K562 (cell line): ENCODE data around the gene RSPH6A. TPM values are rescaled to one million over a fixed set of nuclear protein-coding genes. Genes with fewer than 3 reads are reported as not detected.

Experiments
- ARID3B ChIP-seq: fragments of 250-450 bp; sonication (Bioruptor Pico); IDR thresholded peaks from 2 replicates; pipeline ENCODE4 v1.4.0; 2020; ENCODE audit warnings: borderline replicate concordance
- CC2D1A ChIP-seq: fragments of 450-650 bp; IDR thresholded peaks from 2 replicates; pipeline ENCODE4 v1.6.1; 2017; ENCODE audit warnings: mild to moderate bottlenecking
- HLTF ChIP-seq: fragments of 450-650 bp; IDR thresholded peaks from 2 replicates; pipeline ENCODE4 v1.6.1; 2016
- KDM1A ChIP-seq, 2 experiments: fragments of 450-650 bp; IDR thresholded peaks; 2 replicates each; pipeline ENCODE4 v1.6.1; 2016; ENCODE audit warnings: mild to moderate bottlenecking in 2 of 2
- KDM4B ChIP-seq, 2 experiments: fragments of 450-650 bp in 1 of 2; sonication (generic) in 1 of 2; IDR thresholded peaks; 2 replicates each; pipeline ENCODE4 v1.6.1; 2016 to 2017; ENCODE audit warnings: borderline replicate concordance in 2 of 2, antibody characterized with exemption in 1 of 2, low read depth in 1 of 2, mild to moderate bottlenecking in 1 of 2
- MCM3 ChIP-seq: fragments of 450-650 bp; IDR thresholded peaks from 2 replicates; pipeline ENCODE4 v1.6.1; 2016
- MEF2A ChIP-seq: IDR thresholded peaks from 2 replicates; pipeline ENCODE4 v1.6.1; 2011; ENCODE audit warnings: low read depth, mild to moderate bottlenecking, low read length, moderate library complexity; ENCODE audit not compliant: control insufficient read depth
- MEIS2 ChIP-seq: fragments of 450-650 bp; IDR thresholded peaks from 2 replicates; pipeline ENCODE4 v1.6.1; 2014; ENCODE audit warnings: mild to moderate bottlenecking; ENCODE audit not compliant: partially characterized antibody
- NR4A1 ChIP-seq, 2 experiments: fragments of 250-450 bp in 1 of 2; fragments of 450-650 bp in 1 of 2; sonication (Bioruptor Pico) in 1 of 2; IDR thresholded peaks; 2 replicates each; pipeline versions ENCODE4 v1.4.0 to v1.6.1; 2016 to 2020; ENCODE audit warnings: mild to moderate bottlenecking in 2 of 2, missing compliant biosample characterization in 1 of 2, missing genetic modification characterization in 1 of 2, moderate library complexity in 1 of 2
- RBM22 ChIP-seq: fragments of 200-400 bp; formaldehyde crosslinking; IDR thresholded peaks from 2 replicates; pipeline ENCODE4 v1.6.1; 2018; ENCODE audit warnings: low read length, low read depth; ENCODE audit not compliant: poor library complexity, severe bottlenecking
- SAFB ChIP-seq: fragments of 200-400 bp; formaldehyde crosslinking; IDR thresholded peaks from 2 replicates; pipeline ENCODE4 v1.6.1; 2017; ENCODE audit warnings: low read depth, low read length, borderline replicate concordance
- SUPT5H ChIP-seq: fragments of 450-650 bp; IDR thresholded peaks from 2 replicates; pipeline ENCODE4 v1.6.1; 2016
- TAF15 ChIP-seq: fragments of 200-400 bp; formaldehyde crosslinking; IDR thresholded peaks from 2 replicates; pipeline ENCODE4 v1.6.1; 2017; ENCODE audit warnings: mild to moderate bottlenecking, low read depth, low read length, moderate library complexity
- ZNF561 ChIP-seq: fragments of 450-650 bp; formaldehyde crosslinking; conservative IDR thresholded peaks from 2 replicates; pipeline ENCODE4 v1.4.0; 2020; ENCODE audit warnings: mild to moderate bottlenecking, moderate library complexity
- ZNF695 ChIP-seq: fragments of 450-650 bp; formaldehyde crosslinking; IDR thresholded peaks from 2 replicates; pipeline ENCODE4 v1.4.0; 2020; ENCODE audit warnings: mild to moderate bottlenecking, moderate library complexity
- ZNF778 ChIP-seq: fragments of 450-650 bp; formaldehyde crosslinking; IDR thresholded peaks from 2 replicates; pipeline ENCODE4 v1.4.0; 2020; ENCODE audit warnings: mild to moderate bottlenecking, moderate library complexity
- ZNF830 ChIP-seq: fragments of 250-450 bp; sonication (Bioruptor Pico); IDR thresholded peaks from 2 replicates; pipeline ENCODE4 v1.5.0; 2021; ENCODE audit warnings: mild to moderate bottlenecking
- ZZZ3 ChIP-seq: fragments of 450-650 bp; IDR thresholded peaks from 2 replicates; pipeline ENCODE4 v1.6.1; 2016; ENCODE audit warnings: antibody characterized with exemption, mild to moderate bottlenecking, moderate library complexity
- polyA plus RNA-seq, 8 experiments: library from polyadenylated mRNA; depleted of rRNA in 4 of 8; stranded (reverse) in 5 of 8; unstranded in 3 of 8; fragments of >200 nt; fragmentation: Nextera tagmentation in 2 of 8; fragmentation: Illumina TruSeq in 1 of 8; extraction: Ambion mirVana in 2 of 8; extraction: Trizol in 1 of 8; gene quantifications; 2 replicates each; pipeline versions ENCODE4 v1.2.1 to v1.2.3, GENCODE V29; 2011 to 2014; ENCODE audit warnings: inconsistent platforms in 1 of 8, missing spikeins in 1 of 8
- total RNA-seq, 7 experiments: library from RNA; depleted of rRNA in 6 of 7; stranded (reverse); fragments of >200 nt in 6 of 7; fragmentation: Illumina TruSeq in 2 of 7; extraction: Trizol in 2 of 7; gene quantifications; 2 replicates each; pipeline versions ENCODE4 v1.2.1 to v1.2.3, GENCODE V29; 2011 to 2021; ENCODE audit warnings: low replicate concordance in 1 of 7
- TF ChIP-seq, protein P1 (sequence below), 2 experiments: fragments of 200-800 bp in 1 of 2; sonication (Bioruptor generic) in 1 of 2; sonication (generic) in 1 of 2; formaldehyde crosslinking in 1 of 2; IDR thresholded peaks in 1 of 2; conservative IDR thresholded peaks in 1 of 2; 2 replicates each; pipeline versions ENCODE4 v1.5.0 to v1.6.1; 2016 to 2020; ENCODE audit warnings: missing compliant biosample characterization in 1 of 2, missing genetic modification characterization in 1 of 2, missing genetic modification reagents in 1 of 2
- TF ChIP-seq, protein P2 (sequence below): fragments of 450-650 bp; IDR thresholded peaks from 2 replicates; pipeline ENCODE4 v1.6.1; 2014; ENCODE audit warnings: low read depth, mild to moderate bottlenecking, moderate library complexity, borderline replicate concordance
- TF ChIP-seq, protein P3 (sequence below): fragments of 150-350 bp; conservative IDR thresholded peaks from 2 replicates; pipeline ENCODE4 v1.6.1; 2014; ENCODE audit warnings: low read length

Gene RSPH6A
- total and polyA plus RNA-seq, 9 of the 15 experiments (the other 6 are each of a cell fraction or from before 2014, with no cell fraction given) = 0.03 to 0.15 (median 0.07) TPM; not detected in 5

DNA sequence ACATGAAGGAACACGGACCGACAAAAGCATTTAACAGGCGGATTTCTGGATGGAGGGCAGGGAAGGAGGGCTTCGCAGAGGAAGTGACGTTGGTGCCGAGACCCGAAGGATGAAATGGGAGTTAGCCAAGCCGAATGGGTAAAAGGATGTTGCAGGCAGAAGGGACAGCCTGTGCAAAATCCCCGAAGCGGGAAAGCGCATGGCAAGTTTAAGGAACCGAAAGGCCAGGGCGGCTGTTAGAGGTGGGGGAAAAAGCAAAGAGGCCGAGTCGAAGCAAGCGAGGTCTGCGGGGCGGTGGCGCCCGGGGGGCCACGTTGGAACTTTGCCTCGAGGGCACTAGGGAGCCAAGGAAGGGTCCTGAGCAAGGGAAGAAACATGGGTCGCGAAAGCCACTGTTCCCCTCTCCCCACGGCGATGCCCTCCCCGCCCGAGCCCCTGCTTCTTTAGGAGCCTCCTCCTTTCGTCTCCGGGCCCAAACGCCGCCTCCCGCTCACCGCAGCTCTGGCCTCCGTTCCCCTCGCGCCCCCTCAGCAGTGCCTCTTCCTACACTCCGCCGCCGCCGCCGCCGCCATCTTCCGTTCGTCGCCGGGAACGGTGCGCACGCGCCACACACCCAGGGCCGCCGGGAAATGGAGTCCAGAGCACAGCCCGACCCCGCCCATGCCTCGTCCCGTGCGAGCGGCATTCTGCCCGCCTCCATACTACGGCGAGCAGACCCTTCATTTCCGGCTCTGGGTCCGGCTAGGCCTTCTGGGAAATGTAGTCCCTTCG is 47.6 kb upstream of the RSPH6A start, which contains the start of gene SYMPK (continued):
- TF ChIP-seq, protein P1, sequence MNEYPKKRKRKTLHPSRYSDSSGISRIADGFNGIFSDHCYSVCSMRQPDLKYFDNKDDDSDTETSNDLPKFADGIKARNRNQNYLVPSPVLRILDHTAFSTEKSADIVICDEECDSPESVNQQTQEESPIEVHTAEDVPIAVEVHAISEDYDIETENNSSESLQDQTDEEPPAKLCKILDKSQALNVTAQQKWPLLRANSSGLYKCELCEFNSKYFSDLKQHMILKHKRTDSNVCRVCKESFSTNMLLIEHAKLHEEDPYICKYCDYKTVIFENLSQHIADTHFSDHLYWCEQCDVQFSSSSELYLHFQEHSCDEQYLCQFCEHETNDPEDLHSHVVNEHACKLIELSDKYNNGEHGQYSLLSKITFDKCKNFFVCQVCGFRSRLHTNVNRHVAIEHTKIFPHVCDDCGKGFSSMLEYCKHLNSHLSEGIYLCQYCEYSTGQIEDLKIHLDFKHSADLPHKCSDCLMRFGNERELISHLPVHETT (CRISPR knock-in tag; conservative IDR thresholded peaks at IDR 0.05 in 1 of 2, IDR thresholded peaks at IDR 0.05 in 1 of 2) = no peak; a peak in 1 of 4 replicates
- TF ChIP-seq ZZZ3 (no peak), ZNF830 (CRISPR knock-in tag) (no peak), MCM3 (no peak), KDM1A (IDR thresholded peaks at IDR 0.05) (peak in 1 of 2 experiments; percentile 21; a peak in 1 of 4 replicates), ZNF695 (CRISPR knock-in tag) (no peak), ZNF778 (CRISPR knock-in tag) (no peak), MEIS2 (peak; percentile 78), SAFB (no peak), KDM4B (IDR thresholded peaks at IDR 0.05; ENCODE audit: borderline replicate concordance in 2 of 2, low read depth in 1 of 2) (peak in 1 of 2 experiments; percentile 60; a peak in 1 of 4 replicates), RBM22 (no peak), MEF2A (no peak), HLTF (no peak), NR4A1 (CRISPR knock-in tag; IDR thresholded peaks at IDR 0.05) (no peak), NR4A1 (tag; IDR thresholded peaks at IDR 0.05) (no peak), CC2D1A (0 out of 2 replicates have a peak, but pooled peaks have one; percentile 12), SUPT5H (peak; percentile 89), TAF15 (no peak), ARID3B (CRISPR knock-in tag) (no peak), ZNF561 (no peak)
- TF ChIP-seq, protein P2, sequence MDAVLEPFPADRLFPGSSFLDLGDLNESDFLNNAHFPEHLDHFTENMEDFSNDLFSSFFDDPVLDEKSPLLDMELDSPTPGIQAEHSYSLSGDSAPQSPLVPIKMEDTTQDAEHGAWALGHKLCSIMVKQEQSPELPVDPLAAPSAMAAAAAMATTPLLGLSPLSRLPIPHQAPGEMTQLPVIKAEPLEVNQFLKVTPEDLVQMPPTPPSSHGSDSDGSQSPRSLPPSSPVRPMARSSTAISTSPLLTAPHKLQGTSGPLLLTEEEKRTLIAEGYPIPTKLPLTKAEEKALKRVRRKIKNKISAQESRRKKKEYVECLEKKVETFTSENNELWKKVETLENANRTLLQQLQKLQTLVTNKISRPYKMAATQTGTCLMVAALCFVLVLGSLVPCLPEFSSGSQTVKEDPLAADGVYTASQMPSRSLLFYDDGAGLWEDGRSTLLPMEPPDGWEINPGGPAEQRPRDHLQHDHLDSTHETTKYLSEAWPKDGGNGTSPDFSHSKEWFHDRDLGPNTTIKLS = peak; percentile 94
- TF ChIP-seq, protein P3, sequence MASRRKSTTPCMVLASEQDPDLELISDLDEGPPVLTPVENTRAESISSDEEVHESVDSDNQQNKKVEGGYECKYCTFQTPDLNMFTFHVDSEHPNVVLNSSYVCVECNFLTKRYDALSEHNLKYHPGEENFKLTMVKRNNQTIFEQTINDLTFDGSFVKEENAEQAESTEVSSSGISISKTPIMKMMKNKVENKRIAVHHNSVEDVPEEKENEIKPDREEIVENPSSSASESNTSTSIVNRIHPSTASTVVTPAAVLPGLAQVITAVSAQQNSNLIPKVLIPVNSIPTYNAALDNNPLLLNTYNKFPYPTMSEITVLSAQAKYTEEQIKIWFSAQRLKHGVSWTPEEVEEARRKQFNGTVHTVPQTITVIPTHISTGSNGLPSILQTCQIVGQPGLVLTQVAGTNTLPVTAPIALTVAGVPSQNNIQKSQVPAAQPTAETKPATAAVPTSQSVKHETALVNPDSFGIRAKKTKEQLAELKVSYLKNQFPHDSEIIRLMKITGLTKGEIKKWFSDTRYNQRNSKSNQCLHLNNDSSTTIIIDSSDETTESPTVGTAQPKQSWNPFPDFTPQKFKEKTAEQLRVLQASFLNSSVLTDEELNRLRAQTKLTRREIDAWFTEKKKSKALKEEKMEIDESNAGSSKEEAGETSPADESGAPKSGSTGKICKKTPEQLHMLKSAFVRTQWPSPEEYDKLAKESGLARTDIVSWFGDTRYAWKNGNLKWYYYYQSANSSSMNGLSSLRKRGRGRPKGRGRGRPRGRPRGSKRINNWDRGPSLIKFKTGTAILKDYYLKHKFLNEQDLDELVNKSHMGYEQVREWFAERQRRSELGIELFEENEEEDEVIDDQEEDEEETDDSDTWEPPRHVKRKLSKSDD = no peak
